Dedifferentiated amniotic fluid mesenchymal stem cell (primary cell): ENCODE results near the gene PDPK1.
"Not testable (repeated sequence)": the region's sequence is repeated elsewhere in the genome, so short reads cannot be mapped to it uniquely, and the experiment has no call there.

Experiments used
- DNase-seq: peaks from one replicate; pipeline ENCODE4 v3.0.0-alpha.2; 2016; ENCODE audit errors: extremely low spot score

Gene PDPK1

DNA sequence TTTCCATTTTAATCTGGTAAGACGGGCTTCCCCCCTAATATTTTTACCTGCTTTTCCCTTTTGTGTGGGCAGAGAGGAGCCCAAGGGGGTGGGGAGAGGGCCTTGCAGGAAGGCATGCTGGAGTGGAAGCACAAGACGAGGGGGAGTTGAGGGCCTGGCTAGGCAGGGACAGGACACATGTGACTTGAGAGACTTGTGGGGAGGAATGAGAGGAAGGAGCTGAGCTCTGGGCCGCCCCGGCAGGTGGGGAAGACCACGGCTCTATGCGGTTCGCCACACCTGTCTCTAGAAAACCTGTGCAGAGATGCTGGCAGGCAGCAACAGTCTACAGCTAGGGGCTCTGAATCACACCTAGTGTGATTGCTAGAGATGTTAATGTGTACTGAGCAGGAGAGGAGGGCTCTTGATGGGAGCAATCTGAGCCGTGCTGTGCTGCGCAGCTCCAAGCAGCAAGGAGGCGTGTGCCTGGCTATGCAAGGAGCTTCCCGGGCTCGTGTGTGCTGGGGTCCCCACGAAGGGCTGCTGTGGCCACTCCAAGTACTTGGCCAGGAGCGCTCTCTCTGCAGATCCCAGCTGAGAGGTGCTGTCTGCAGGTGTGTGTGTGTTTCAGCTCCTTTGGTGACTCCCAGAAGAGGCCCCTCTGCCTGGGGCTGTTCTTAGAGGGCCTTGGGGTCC lies 50.2 kb downstream of the PDPK1 start:
- no peak for DNase-seq

- no peak for DNase-seq
These were observed 53.8 kb downstream of the PDPK1 start for GRCh38 chr16:2591476-2592240.

GRCh38 chr16:2592786-2593185 lies 55.0 kb downstream of the PDPK1 start:
- DNase-seq = no peak

GRCh38 chr16:2595393-2596205 lies 57.8 kb downstream of the PDPK1 start:
- DNase-seq = no peak

GRCh38 chr16:2596747-2597559 lies 59.1 kb downstream of the PDPK1 start:
- no peak for DNase-seq

DNA sequence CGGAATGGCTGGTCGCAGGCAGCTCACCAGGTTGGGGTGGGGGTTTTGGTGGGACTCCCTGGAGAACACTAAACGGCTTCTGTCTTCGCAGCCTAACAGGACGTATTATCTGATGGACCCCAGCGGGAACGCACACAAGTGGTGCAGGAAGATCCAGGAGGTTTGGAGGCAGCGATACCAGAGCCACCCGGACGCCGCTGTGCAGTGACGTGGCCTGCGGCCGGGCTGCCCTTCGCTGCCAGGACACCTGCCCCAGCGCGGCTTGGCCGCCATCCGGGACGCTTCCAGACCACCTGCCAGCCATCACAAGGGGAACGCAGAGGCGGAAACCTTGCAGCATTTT lies 59.7 kb downstream of the PDPK1 start:
- DNase-seq = no peak

DNA sequence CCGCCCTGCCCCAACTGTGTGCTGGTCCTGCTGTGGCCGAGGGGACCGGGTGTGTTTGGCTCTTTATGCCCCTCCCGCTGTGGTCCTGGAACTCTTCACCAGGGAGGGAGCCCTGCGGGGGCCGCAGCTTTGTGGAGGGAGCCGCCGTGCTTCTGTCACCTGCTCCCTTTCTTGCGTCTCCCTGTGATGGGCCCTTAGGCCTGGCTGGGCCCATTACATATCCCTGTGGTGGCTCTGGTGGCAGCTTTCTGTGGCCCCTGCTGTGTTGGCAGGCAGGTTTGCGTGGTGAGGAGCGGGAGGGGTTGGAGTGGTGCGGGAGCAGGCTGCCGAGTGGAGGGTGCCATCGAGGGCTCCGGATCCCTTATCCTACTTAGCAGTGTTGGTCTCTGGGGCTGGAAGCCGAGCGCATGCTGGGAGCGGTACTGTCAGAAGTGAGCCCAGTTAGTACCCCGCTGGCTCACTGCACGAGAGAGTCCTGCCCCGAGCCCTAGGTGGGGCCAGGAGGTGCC lies 60.4 kb downstream of the PDPK1 start:
- no peak for DNase-seq

GRCh38 chr16:2598723-2599122 lies 60.9 kb downstream of the PDPK1 start:
- DNase-seq = no peak

DNA sequence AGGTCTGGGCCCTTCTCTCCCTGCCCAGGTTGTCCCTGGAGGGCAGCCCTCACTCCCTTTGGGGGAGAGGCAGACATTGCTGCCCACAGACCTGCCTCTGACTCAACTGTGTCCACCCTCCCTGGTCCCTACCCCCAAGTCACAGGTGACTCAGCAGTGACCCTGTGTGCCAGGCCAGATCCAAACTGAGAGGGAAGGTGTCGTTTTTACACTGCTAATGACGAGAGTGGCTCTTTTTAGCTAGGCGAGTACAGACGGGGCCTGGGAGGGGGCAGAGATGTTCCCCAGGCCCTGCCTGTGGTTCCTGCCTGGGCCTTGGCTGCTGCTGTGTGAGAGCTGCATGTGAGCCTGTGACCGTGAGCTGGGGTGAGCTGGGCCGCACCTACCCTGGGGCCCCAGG lies 61.3 kb downstream of the PDPK1 start:
- DNase-seq = not testable (repeated sequence)

DNA sequence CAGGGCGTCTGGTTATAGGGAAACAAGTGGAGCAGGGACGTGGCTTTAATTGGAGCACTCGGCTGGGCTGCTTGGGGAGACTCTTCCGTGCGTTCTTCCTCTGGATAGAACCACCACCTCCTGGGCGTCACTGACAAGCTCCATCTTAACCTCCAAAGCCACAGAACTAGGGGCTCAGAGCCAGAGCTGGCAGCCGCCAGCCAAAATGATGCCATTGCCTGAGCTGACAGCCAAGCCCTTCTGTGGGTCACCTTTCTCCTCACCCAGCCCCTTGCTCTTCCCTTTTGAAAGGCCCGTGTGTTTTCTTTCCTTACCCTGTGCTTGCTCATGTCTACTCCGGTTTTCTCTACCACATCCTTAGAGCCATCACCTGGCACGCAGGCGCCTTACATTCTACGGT lies 62.0 kb downstream of the PDPK1 start:
- not testable (repeated sequence) for DNase-seq

- DNase-seq = not testable (repeated sequence)
These were observed 63.6 kb downstream of the PDPK1 start for GRCh38 chr16:2601301-2602025.

DNA sequence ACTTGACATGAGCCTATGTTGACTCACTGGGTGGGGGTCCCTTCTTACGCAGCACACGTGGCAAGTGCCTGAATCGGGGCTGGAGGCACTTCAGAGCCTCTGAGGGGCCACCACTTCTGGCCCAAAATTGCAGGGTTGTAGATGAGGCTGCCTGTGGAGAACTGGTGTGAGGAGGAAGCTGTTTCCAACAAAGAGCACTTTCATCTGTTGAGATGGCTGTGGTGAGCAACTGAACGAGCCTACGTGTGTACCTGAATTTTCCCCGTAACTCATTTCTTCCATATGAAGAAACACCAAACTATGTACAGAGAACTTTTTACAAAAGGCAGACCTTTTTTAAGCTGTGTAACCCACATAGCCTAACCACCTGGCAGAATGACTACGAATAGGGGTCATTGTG lies 64.4 kb downstream of the PDPK1 start:
- not testable (repeated sequence) for DNase-seq

DNA sequence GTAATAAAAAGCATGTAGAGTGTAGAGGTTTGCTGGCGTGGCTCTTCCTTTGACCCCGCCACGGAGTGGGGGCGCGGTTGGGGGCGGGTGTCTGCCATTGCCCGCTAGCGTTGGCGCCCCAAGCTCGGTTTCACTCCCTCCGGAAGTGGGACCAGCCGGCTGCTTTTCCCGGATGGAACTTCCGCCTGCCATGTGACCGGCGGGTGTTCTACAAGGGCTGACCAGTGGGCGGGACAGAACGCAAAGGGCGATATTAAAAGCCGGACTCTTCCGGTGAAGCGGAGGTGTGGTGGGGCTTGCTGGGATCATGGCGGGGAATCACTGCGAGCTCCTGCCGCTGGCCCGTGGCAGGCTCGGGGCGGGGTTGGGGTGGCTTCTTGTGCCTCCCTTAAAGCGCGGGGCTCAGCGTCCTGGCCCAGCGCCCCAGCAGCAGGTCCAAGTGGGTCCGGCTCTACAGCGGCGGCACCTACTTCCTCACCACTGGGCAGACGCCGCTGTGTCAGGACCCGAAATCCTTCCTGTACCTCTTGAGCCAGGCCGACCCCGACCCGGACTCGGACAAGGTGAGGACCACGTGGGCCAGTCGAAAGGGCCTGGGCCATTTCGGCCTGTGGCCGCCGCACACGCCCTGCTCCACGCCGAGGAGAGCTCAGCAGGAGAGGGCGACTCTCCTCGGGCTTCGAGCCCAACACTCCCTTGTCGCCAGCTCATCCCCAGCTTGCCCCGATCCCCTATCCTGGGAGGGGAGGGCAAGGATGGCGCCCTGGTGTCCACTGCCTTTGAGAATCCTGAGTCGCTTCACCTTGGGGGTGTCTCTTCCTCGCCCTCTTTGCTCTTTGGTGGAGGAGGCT lies 65.6 kb downstream of the PDPK1 start:
- DNase-seq = peak; percentile 97

- DNase-seq = not testable (repeated sequence)
These were observed 66.2 kb downstream of the PDPK1 start for GRCh38 chr16:2604016-2604369.

- not testable (repeated sequence) for DNase-seq
These were observed 69.0 kb downstream of the PDPK1 start for GRCh38 chr16:2606820-2607219.

GRCh38 chr16:2609345-2609744 lies 71.5 kb downstream of the PDPK1 start:
- not testable (repeated sequence) for DNase-seq

DNA sequence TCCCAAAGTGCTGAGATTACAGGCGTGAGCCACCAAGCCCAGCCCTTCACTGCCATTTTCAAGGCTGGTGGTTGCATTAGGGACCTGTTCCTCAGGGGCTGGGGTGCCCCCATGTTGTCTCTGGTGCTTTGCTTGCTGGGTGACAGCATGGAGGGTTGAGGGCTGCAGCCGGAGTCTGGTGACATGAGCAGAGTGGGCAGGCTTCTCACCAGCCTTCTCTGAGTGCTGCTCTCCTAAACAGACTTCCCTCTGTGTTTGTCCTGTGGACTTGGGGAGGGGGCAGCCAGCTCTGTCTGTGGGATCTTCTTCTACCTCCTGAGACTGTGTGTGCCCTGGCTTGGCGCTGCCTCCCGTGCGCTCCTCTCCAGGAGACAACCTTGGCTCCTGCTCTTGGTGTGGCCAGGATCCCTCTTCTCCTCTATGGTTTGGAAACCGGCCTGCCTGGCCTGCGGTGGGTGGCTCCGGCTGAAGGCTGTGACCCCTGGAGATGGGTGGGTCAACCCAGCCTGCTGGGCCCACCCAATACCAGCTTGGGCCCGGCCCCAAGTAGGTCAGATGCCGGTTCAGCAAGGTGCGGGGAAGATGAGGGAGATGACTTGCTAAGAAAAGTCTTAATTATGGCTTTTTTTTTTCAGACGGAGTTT lies 72.1 kb downstream of the PDPK1 start:
- no peak for DNase-seq

GRCh38 chr16:2610781-2611498 lies 73.1 kb downstream of the PDPK1 start:
- no peak for DNase-seq

- no peak for DNase-seq
These were observed 73.7 kb downstream of the PDPK1 start for GRCh38 chr16:2611499-2611862.
